ENCODE data around the gene TM4SF5. TPM values are rescaled to one million over a fixed set of nuclear protein-coding genes. Genes with fewer than 3 reads are reported as not detected.

TM4SF5 gene
- total RNA-seq, 1 experiment from 2014 or later = not detected

DNA sequence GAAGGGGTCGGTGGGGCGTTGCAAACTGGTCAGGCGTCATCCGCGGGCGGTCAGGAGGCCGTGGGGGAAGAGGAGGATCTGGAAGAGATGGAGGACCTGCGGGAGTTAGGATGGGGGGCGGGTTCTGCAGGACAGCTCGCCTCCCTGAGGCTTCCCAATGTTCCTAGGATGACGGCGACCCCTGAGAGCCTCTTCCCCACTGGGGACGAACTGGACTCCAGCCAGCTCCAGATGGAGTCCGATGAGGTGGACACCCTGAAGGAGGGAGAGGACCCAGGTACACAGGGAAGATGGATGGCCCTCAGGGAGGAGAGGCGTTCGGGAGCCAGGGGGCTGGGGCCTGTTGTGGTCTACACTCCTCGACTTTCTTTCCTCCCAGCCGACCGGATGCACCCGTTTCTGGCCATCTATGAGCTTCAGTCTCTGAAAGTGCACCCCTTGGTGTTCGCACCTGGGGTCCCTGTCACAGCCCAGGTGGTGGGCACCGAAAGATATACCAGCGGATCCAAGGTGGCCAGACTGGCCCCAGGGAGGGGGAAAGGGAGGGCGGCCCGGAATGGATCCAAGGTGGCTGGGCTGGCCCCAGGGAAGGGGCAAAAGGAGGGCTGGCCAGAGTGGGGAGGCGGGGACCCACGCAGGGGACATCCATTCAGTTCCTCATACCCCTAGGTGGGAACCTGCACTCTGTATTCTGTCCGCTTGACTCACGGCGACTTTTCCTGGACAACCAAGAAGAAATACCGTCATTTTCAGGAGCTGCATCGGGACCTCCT lies 36.1 kb downstream of the TM4SF5 start:
- CTCF ChIA-PET = interaction anchor here (0.8 to 1.8 kb wide), 2 partner anchors 18 to 75 kb away, joined by 3 to 6 read pairs; no protein-coding TSS in a partner anchor
- H3K9me3 ChIP-seq (ENCODE audit: control insufficient read depth in 1 of 2, insufficient read depth in 1 of 2, low read depth in 1 of 2, low read length in 2 of 2) = no peaks in the 10 kb centered on the region

More for the DNA sequence above, 36.1 kb downstream of the TM4SF5 start:
- peaks cover 5 to 7% of the 10 kb centered on the region in 2 experiments; a peak in 3 of 4 replicates for H3K36me3 ChIP-seq (ENCODE audit: control insufficient read depth in 1 of 2, insufficient read depth in 2 of 2, low read length in 2 of 2)
- no peaks in the 10 kb centered on the region for H3K9me2 ChIP-seq (ENCODE audit: insufficient read depth)
- intact Hi-C loops (cut with micrococcal nuclease) = no loop called here
- RAD21 ChIA-PET (ENCODE audit: low non-redundant PET in 1 of 2, low total read pairs in 2 of 2, uncharacterized antibody in 2 of 2, unreplicated experiment in 2 of 2) = no interaction called here
- no peak overlapping the region; the same call in 1 of the 2 replicates for H3K27ac ChIP-seq (ENCODE audit: low read depth, low read length)
- no peaks in the 10 kb centered on the region for H4K20me1 ChIP-seq (ENCODE audit: insufficient read depth)
- no peak for DNase-seq (ENCODE audit: low read depth, low spot score)
- peak; percentile 7 for ATAC-seq
- no peaks in the 10 kb centered on the region for H3K79me2 ChIP-seq (ENCODE audit: insufficient read depth, low read length)
- no peaks in the 10 kb centered on the region for H3K27me3 ChIP-seq (ENCODE audit: insufficient read depth, low read length)
- POLR2A ChIA-PET = interaction anchor here (1.0 to 1.2 kb wide), 2 partner anchors 12 to 18 kb away, joined by 5 read pairs; partner anchors contain the start of gene PSMB6
- TSS peak; percentile 53 for BruUV-seq (replicated peaks)
- no peak overlapping the region for H2AFZ ChIP-seq (ENCODE audit: low read depth, low read length, poor library complexity, severe bottlenecking)
- H3K9ac ChIP-seq (ENCODE audit: low read length) = peak overlapping the region; percentile 77
- peak overlapping the region; percentile 85 for H3K4me2 ChIP-seq (ENCODE audit: low read length)
- H3K4me1 ChIP-seq (ENCODE audit: control insufficient read depth in 1 of 2, insufficient read depth in 2 of 2, low read length in 2 of 2) = peaks cover 12 to 13% of the 10 kb centered on the region in 2 experiments
- no peak for TF ChIP-seq ELF1 (IDR thresholded peaks at IDR 0.05; ENCODE audit: borderline replicate concordance, low read depth)
- no peak for TF ChIP-seq ZNF274 (IDR thresholded peaks at IDR 0.05; ENCODE audit: low read depth, low read length)
- TF ChIP-seq, protein P1, sequence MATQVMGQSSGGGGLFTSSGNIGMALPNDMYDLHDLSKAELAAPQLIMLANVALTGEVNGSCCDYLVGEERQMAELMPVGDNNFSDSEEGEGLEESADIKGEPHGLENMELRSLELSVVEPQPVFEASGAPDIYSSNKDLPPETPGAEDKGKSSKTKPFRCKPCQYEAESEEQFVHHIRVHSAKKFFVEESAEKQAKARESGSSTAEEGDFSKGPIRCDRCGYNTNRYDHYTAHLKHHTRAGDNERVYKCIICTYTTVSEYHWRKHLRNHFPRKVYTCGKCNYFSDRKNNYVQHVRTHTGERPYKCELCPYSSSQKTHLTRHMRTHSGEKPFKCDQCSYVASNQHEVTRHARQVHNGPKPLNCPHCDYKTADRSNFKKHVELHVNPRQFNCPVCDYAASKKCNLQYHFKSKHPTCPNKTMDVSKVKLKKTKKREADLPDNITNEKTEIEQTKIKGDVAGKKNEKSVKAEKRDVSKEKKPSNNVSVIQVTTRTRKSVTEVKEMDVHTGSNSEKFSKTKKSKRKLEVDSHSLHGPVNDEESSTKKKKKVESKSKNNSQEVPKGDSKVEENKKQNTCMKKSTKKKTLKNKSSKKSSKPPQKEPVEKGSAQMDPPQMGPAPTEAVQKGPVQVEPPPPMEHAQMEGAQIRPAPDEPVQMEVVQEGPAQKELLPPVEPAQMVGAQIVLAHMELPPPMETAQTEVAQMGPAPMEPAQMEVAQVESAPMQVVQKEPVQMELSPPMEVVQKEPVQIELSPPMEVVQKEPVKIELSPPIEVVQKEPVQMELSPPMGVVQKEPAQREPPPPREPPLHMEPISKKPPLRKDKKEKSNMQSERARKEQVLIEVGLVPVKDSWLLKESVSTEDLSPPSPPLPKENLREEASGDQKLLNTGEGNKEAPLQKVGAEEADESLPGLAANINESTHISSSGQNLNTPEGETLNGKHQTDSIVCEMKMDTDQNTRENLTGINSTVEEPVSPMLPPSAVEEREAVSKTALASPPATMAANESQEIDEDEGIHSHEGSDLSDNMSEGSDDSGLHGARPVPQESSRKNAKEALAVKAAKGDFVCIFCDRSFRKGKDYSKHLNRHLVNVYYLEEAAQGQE (IDR thresholded peaks at IDR 0.05; ENCODE audit: low read depth) = no peak
- TF ChIP-seq, protein P2, sequence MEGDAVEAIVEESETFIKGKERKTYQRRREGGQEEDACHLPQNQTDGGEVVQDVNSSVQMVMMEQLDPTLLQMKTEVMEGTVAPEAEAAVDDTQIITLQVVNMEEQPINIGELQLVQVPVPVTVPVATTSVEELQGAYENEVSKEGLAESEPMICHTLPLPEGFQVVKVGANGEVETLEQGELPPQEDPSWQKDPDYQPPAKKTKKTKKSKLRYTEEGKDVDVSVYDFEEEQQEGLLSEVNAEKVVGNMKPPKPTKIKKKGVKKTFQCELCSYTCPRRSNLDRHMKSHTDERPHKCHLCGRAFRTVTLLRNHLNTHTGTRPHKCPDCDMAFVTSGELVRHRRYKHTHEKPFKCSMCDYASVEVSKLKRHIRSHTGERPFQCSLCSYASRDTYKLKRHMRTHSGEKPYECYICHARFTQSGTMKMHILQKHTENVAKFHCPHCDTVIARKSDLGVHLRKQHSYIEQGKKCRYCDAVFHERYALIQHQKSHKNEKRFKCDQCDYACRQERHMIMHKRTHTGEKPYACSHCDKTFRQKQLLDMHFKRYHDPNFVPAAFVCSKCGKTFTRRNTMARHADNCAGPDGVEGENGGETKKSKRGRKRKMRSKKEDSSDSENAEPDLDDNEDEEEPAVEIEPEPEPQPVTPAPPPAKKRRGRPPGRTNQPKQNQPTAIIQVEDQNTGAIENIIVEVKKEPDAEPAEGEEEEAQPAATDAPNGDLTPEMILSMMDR (IDR thresholded peaks at IDR 0.05 in 2 of 3, conservative IDR thresholded peaks at IDR 0.05 in 1 of 3; ENCODE audit: borderline replicate concordance in 1 of 3, insufficient read depth in 1 of 3, low read depth in 2 of 3, low read length in 2 of 3) = no peak
- TF ChIP-seq, protein P3, sequence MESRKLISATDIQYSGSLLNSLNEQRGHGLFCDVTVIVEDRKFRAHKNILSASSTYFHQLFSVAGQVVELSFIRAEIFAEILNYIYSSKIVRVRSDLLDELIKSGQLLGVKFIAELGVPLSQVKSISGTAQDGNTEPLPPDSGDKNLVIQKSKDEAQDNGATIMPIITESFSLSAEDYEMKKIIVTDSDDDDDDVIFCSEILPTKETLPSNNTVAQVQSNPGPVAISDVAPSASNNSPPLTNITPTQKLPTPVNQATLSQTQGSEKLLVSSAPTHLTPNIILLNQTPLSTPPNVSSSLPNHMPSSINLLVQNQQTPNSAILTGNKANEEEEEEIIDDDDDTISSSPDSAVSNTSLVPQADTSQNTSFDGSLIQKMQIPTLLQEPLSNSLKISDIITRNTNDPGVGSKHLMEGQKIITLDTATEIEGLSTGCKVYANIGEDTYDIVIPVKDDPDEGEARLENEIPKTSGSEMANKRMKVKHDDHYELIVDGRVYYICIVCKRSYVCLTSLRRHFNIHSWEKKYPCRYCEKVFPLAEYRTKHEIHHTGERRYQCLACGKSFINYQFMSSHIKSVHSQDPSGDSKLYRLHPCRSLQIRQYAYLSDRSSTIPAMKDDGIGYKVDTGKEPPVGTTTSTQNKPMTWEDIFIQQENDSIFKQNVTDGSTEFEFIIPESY (IDR thresholded peaks at IDR 0.05; ENCODE audit: extremely low read depth, insufficient replicate concordance, low read length) = no peak
- TF ChIP-seq POLR2A (IDR thresholded peaks at IDR 0.05; ENCODE audit: borderline replicate concordance, extremely low read depth, insufficient read depth, insufficient read length) = no peak
- TF ChIP-seq, protein P4, sequence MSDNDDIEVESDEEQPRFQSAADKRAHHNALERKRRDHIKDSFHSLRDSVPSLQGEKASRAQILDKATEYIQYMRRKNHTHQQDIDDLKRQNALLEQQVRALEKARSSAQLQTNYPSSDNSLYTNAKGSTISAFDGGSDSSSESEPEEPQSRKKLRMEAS (IDR thresholded peaks at IDR 0.05) = no peak
- no peak for TF ChIP-seq SIN3A (IDR thresholded peaks at IDR 0.05; ENCODE audit: low read depth)
- TF ChIP-seq RAD21 (IDR thresholded peaks at IDR 0.05; ENCODE audit: low read depth) = no peak
- no peak for TF ChIP-seq EZH2phosphoT487 (IDR thresholded peaks at IDR 0.05; ENCODE audit: borderline replicate concordance)
- TF ChIP-seq CBX3 (IDR thresholded peaks at IDR 0.05; ENCODE audit: low read depth) = no peak
- TF ChIP-seq ZFX (IDR thresholded peaks at IDR 0.05) = no peak
- TF ChIP-seq POLR2AphosphoS5 (IDR thresholded peaks at IDR 0.05; ENCODE audit: low read depth, low read length) = no peak
- TF ChIP-seq, protein P5, sequence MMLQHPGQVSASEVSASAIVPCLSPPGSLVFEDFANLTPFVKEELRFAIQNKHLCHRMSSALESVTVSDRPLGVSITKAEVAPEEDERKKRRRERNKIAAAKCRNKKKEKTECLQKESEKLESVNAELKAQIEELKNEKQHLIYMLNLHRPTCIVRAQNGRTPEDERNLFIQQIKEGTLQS (IDR thresholded peaks at IDR 0.05) = no peak
- no peak for TF ChIP-seq CEBPB (IDR thresholded peaks at IDR 0.05; ENCODE audit: low read depth)
- no peak for TF ChIP-seq FOSL1 (IDR thresholded peaks at IDR 0.05; ENCODE audit: low read depth)
- no peak for TF ChIP-seq EZH2 (IDR thresholded peaks at IDR 0.05)
- TF ChIP-seq SP1 (IDR thresholded peaks at IDR 0.05; ENCODE audit: low read depth) = no peak
- TF ChIP-seq SRF (IDR thresholded peaks at IDR 0.05; ENCODE audit: low read depth) = no peak
- no peak for TF ChIP-seq JUND (IDR thresholded peaks at IDR 0.05)
- peak overlapping the region; percentile 64 to 84 for H3K4me3 ChIP-seq (replicated peaks in 1 of 2; ENCODE audit: low read depth in 1 of 2, low read length in 2 of 2)
